ENCODE data around the gene PLA2G3.
A peak's percentile ranks its signal among the peaks of the same experiment; 100 is the strongest.

The PLA2G3 gene

GRCh38 chr22:31096657-31097279 is 43.5 kb downstream of the PLA2G3 start:
- no peak for DNase-seq (ENCODE audit: low spot score)
- ChIA-PET POLR2A (ENCODE audit: low non-redundant PET) (no interaction called here), CTCF (no interaction called here)
- H3K27ac ChIP-seq: no peak overlapping the region
- no peak for TF ChIP-seq CTCF (conservative IDR thresholded peaks at IDR 0.05; ENCODE audit: low read depth)

GRCh38 chr22:31095637-31096249 is 44.6 kb downstream of the PLA2G3 start:
- no peak overlapping the region for H3K27ac ChIP-seq
- no peak for TF ChIP-seq CTCF (conservative IDR thresholded peaks at IDR 0.05; ENCODE audit: low read depth)
- no peak for DNase-seq (ENCODE audit: low spot score)
- ChIA-PET POLR2A (ENCODE audit: low non-redundant PET) (no interaction called here), CTCF (interaction anchor here (1.7 kb wide), 1 partner anchor 11 kb away, joined by 4 read pairs; no protein-coding TSS in a partner anchor)

- ChIA-PET CTCF (interaction anchor here (1.7 kb wide), 1 partner anchor 10 kb away, joined by 4 read pairs; no protein-coding TSS in a partner anchor), POLR2A (ENCODE audit: low non-redundant PET) (no interaction called here)
- no peak for TF ChIP-seq CTCF (conservative IDR thresholded peaks at IDR 0.05; ENCODE audit: low read depth)
- H3K27ac ChIP-seq: no peak overlapping the region
- DNase-seq (ENCODE audit: low spot score): no peak
Observed at GRCh38 chr22:31094741-31095140, 45.6 kb downstream of the PLA2G3 start.

- POLR2A ChIA-PET (ENCODE audit: low non-redundant PET): no interaction called here
- H3K27ac ChIP-seq: 0 out of 2 replicates have a peak overlapping the region, but pooled peaks have one; percentile 16
- CTCF ChIA-PET: interaction anchor here (0.8 to 1.1 kb wide), 2 partner anchors 9 to 33 kb away, joined by 4 to 7 read pairs; no protein-coding TSS in a partner anchor
- no peak for TF ChIP-seq CTCF (conservative IDR thresholded peaks at IDR 0.05; ENCODE audit: low read depth)
- DNase-seq (ENCODE audit: low spot score): no peak
Observed at GRCh38 chr22:31094021-31094551, 46.2 kb downstream of the PLA2G3 start.

GRCh38 chr22:31093086-31093850 is 47.0 kb downstream of the PLA2G3 start:
- DNase-seq (ENCODE audit: low spot score): no peak
- POLR2A ChIA-PET (ENCODE audit: low non-redundant PET): no interaction called here
- TF ChIP-seq CTCF (conservative IDR thresholded peaks at IDR 0.05; ENCODE audit: low read depth): no peak
- CTCF ChIA-PET: interaction anchor here (0.8 to 1.1 kb wide), 2 partner anchors 8 to 32 kb away, joined by 4 to 7 read pairs; no protein-coding TSS in a partner anchor
- 0 out of 2 replicates have a peak overlapping the region, but pooled peaks have one; percentile 16 for H3K27ac ChIP-seq

GRCh38 chr22:31092161-31092560 is 48.1 kb downstream of the PLA2G3 start:
- H3K27ac ChIP-seq: no peak overlapping the region
- TF ChIP-seq CTCF (conservative IDR thresholded peaks at IDR 0.05; ENCODE audit: low read depth): no peak
- DNase-seq (ENCODE audit: low spot score): no peak
- CTCF ChIA-PET: interaction anchor here (0.7 kb wide), 1 partner anchor 833 kb away, joined by 3 read pairs; no protein-coding TSS in a partner anchor
- POLR2A ChIA-PET (ENCODE audit: low non-redundant PET): no interaction called here

All from RWPE1 (cell line).